Dedifferentiated amniotic fluid mesenchymal stem cell (primary cell): ENCODE measurements around the gene SYTL5.
A peak's percentile ranks its signal among the peaks of the same experiment; 100 is the strongest.

ENCODE experiments used
- DNase-seq: peaks from one replicate; pipeline ENCODE4 v3.0.0-alpha.2; 2016; ENCODE audit errors: extremely low spot score

The SYTL5 gene

GRCh38 chrX:38018766-38019425 is 12.5 kb downstream of the SYTL5 start:
- no peak for DNase-seq

- no peak for DNase-seq
Measured at GRCh38 chrX:38028300-38028699, 21.9 kb downstream of the SYTL5 start.

- DNase-seq: no peak
Measured at GRCh38 chrX:38036466-38036865, 30.1 kb downstream of the SYTL5 start.

- DNase-seq: no peak
Measured at GRCh38 chrX:38038501-38038900, 32.1 kb downstream of the SYTL5 start.

- DNase-seq: no peak
Measured at GRCh38 chrX:38041237-38041636, 34.9 kb downstream of the SYTL5 start.

- no peak for DNase-seq
Measured at GRCh38 chrX:38044701-38045100, 38.3 kb downstream of the SYTL5 start.

GRCh38 chrX:38045538-38046096 is 39.3 kb downstream of the SYTL5 start:
- DNase-seq: no peak

- no peak for DNase-seq
Measured at GRCh38 chrX:38048886-38049285, 42.5 kb downstream of the SYTL5 start.

- no peak for DNase-seq
Measured at GRCh38 chrX:38050806-38051205, 44.5 kb downstream of the SYTL5 start.

- peak; percentile 53 for DNase-seq
Measured at GRCh38 chrX:38052096-38052495, 45.7 kb downstream of the SYTL5 start.

- no peak for DNase-seq
Measured at GRCh38 chrX:38055170-38055847, 49.0 kb downstream of the SYTL5 start.

GRCh38 chrX:38060331-38060878 is 54.1 kb downstream of the SYTL5 start:
- DNase-seq: no peak

GRCh38 chrX:38061335-38061734 is 55.0 kb downstream of the SYTL5 start:
- DNase-seq: no peak

GRCh38 chrX:38066934-38067333 is 60.6 kb downstream of the SYTL5 start:
- DNase-seq: no peak

- no peak for DNase-seq
Measured at GRCh38 chrX:38069273-38069672, 62.9 kb downstream of the SYTL5 start.

GRCh38 chrX:38069991-38070390 is 63.6 kb downstream of the SYTL5 start:
- no peak for DNase-seq

GRCh38 chrX:38079463-38079862 is 73.1 kb downstream of the SYTL5 start:
- DNase-seq: no peak

GRCh38 chrX:38080808-38081207 is 74.5 kb downstream of the SYTL5 start:
- DNase-seq: no peak

GRCh38 chrX:38081909-38082308 is 75.6 kb downstream of the SYTL5 start:
- DNase-seq: no peak

GRCh38 chrX:38082309-38082708 is 76.0 kb downstream of the SYTL5 start:
- DNase-seq: no peak

- DNase-seq: no peak
Measured at GRCh38 chrX:38085813-38086212, 79.5 kb downstream of the SYTL5 start.

GRCh38 chrX:38086451-38087215 is 80.3 kb downstream of the SYTL5 start:
- no peak for DNase-seq
